SK-N-SH (cell line): Measurements from ENCODE around the gene CNNM1. TPM values are rescaled to one million over a fixed set of nuclear protein-coding genes. Genes with fewer than 3 reads are reported as not detected.

ENCODE experiments used
- CTCF ChIA-PET: fragments of 300-600, 350-600 bp; formaldehyde crosslinking; extraction: SDS; loops from one replicate; lab custom pipeline; 2021; lab: Yijun Ruan, JAX
- POLR2A ChIA-PET: fragments of 350-600 bp; sonication (Branson Sonifier 250); formaldehyde crosslinking; extraction: SDS; loops from one replicate; lab custom pipeline; 2020; ENCODE audit warnings: antibody characterized with exemption, inconsistent platforms; lab: Yijun Ruan, JAX
- DNase-seq: peaks from one replicate; pipeline ENCODE4 v3.0.0; 2012
- H2AFZ ChIP-seq: fragments of 200-600 bp; sonication (generic); 2 replicates; pipeline ENCODE4 v1.8.1; 2016; ENCODE audit warnings: antibody characterized with exemption, mild to moderate bottlenecking, low read depth
- H3F3A ChIP-seq: fragments of 200-600 bp; sonication (generic); replicated peaks from 2 replicates; pipeline ENCODE3; 2016; ENCODE audit warnings: antibody characterized with exemption, mild to moderate bottlenecking; ENCODE audit not compliant: insufficient read depth
- H3K27ac ChIP-seq, 2 experiments: fragments of 200-500 bp in 1 of 2; fragments of 200-600 bp in 1 of 2; sonication (Bioruptor generic) in 1 of 2; sonication (generic), shearing (Covaris generic) in 1 of 2; 2 replicates each; pipeline versions ENCODE4 v1.5.1 to v1.6.1; 2014 to 2016; ENCODE audit warnings: low read depth in 2 of 2, inconsistent platforms in 1 of 2, low read length in 1 of 2, mild to moderate bottlenecking in 1 of 2, mixed read lengths in 1 of 2
- H3K27me3 ChIP-seq: fragments of 200-600 bp; sonication (generic), shearing (Covaris generic); 2 replicates; pipeline ENCODE4 v1.6.1; 2016; ENCODE audit warnings: mixed run types; ENCODE audit not compliant: insufficient read depth
- H3K36me3 ChIP-seq, 2 experiments: fragments of 200-500 bp in 1 of 2; fragments of 200-600 bp in 1 of 2; sonication (Bioruptor generic) in 1 of 2; sonication (generic) in 1 of 2; replicated peaks in 1 of 2; 2 replicates each; pipeline versions ENCODE3 to v1.5.1; 2014 to 2016; ENCODE audit warnings: low read length in 1 of 2, mild to moderate bottlenecking in 1 of 2; ENCODE audit not compliant: insufficient read depth in 2 of 2, control insufficient read depth in 1 of 2
- H3K4me1 ChIP-seq, 2 experiments: fragments of 200-500 bp in 1 of 2; fragments of 200-600 bp in 1 of 2; sonication (Bioruptor generic) in 1 of 2; sonication (generic), shearing (Covaris generic) in 1 of 2; 2 replicates each; pipeline versions ENCODE4 v1.5.1 to v1.6.1; 2014 to 2016; ENCODE audit warnings: low read depth in 1 of 2, low read length in 1 of 2, mixed run types in 1 of 2; ENCODE audit not compliant: insufficient read depth in 2 of 2, control insufficient read depth in 1 of 2
- H3K4me2 ChIP-seq: fragments of 200-600 bp; sonication (generic), shearing (Covaris generic); 2 replicates; pipeline ENCODE4 v1.6.1; 2017; ENCODE audit warnings: mixed run types
- H3K4me3 ChIP-seq, 2 experiments: fragments of 200-500 bp in 1 of 2; fragments of 200-600 bp in 1 of 2; sonication (Bioruptor generic) in 1 of 2; sonication (generic), shearing (Covaris generic) in 1 of 2; 2 replicates each; pipeline versions ENCODE4 v1.5.1 to v1.8.1; 2014 to 2016; ENCODE audit warnings: low read depth in 2 of 2, inconsistent platforms in 1 of 2, low read length in 1 of 2, mild to moderate bottlenecking in 1 of 2, mixed read lengths in 1 of 2, moderate library complexity in 1 of 2
- H3K79me2 ChIP-seq: fragments of 200-600 bp; sonication (generic); 2 replicates; pipeline ENCODE4 v1.8.1; 2017; ENCODE audit warnings: mild to moderate bottlenecking; ENCODE audit not compliant: insufficient read depth
- H3K9ac ChIP-seq: fragments of 200-600 bp; sonication (generic); 2 replicates; pipeline ENCODE4 v1.6.1; 2017; ENCODE audit warnings: mixed run types
- H3K9me2 ChIP-seq: fragments of 200-600 bp; sonication (generic); 2 replicates; pipeline ENCODE4 v1.6.1; 2017; ENCODE audit warnings: mixed run types
- H3K9me3 ChIP-seq: fragments of 200-600 bp; sonication (generic); 2 replicates; pipeline ENCODE4 v1.6.1; 2017; ENCODE audit warnings: mixed run types, mild to moderate bottlenecking, moderate library complexity
- H4K20me1 ChIP-seq: fragments of 200-600 bp; sonication (generic); 2 replicates; pipeline ENCODE4 v1.6.1; 2017; ENCODE audit warnings: mild to moderate bottlenecking, mixed run types; ENCODE audit not compliant: insufficient read depth
- ELF1 ChIP-seq: IDR thresholded peaks from 2 replicates; pipeline ENCODE4 v1.4.0; 2012
- EP300 ChIP-seq, 2 experiments: IDR thresholded peaks; 2 replicates each; pipeline versions ENCODE4 v1.4.0 to v1.6.1; 2012; ENCODE audit warnings: borderline replicate concordance in 1 of 2, low read depth in 1 of 2, low read length in 1 of 2
- FOSL2 ChIP-seq: IDR thresholded peaks from 2 replicates; pipeline ENCODE4 v1.4.0; 2012; ENCODE audit warnings: low read depth, mild to moderate bottlenecking, moderate library complexity, borderline replicate concordance
- FOXJ3 ChIP-seq: sonication (generic); formaldehyde crosslinking; IDR thresholded peaks from 2 replicates; pipeline ENCODE4 v1.5.1; 2020; ENCODE audit warnings: mild to moderate bottlenecking, missing genetic modification reagents
- FOXM1 ChIP-seq: IDR thresholded peaks from 2 replicates; pipeline ENCODE4 v1.4.0; 2012; ENCODE audit warnings: low read depth, mild to moderate bottlenecking
- GABPA ChIP-seq: IDR thresholded peaks from 2 replicates; pipeline ENCODE4 v1.4.0; 2012; ENCODE audit warnings: low read depth, mild to moderate bottlenecking
- GATA2 ChIP-seq: sonication (generic); formaldehyde crosslinking; IDR thresholded peaks from 2 replicates; pipeline ENCODE4 v1.5.0; 2020; ENCODE audit warnings: mild to moderate bottlenecking, missing genetic modification reagents
- MXI1 ChIP-seq: IDR thresholded peaks from 2 replicates; pipeline ENCODE4 v1.6.1; 2012; ENCODE audit warnings: mild to moderate bottlenecking, low read depth, low read length, improper control_type of control experiment
- NRF1 ChIP-seq: IDR thresholded peaks from 2 replicates; pipeline ENCODE4 v1.6.1; 2012; ENCODE audit warnings: low read depth, mild to moderate bottlenecking, low read length
- POLR2AphosphoS5 ChIP-seq: IDR thresholded peaks from 2 replicates; pipeline ENCODE4 v1.6.1; 2012; ENCODE audit warnings: low read depth, low read length
- RAD21 ChIP-seq: IDR thresholded peaks from 2 replicates; pipeline ENCODE4 v1.6.1; 2012; ENCODE audit warnings: mild to moderate bottlenecking, low read length
- RCOR1 ChIP-seq: fragments of 150-350 bp; IDR thresholded peaks from 2 replicates; pipeline ENCODE4 v1.6.1; 2017; ENCODE audit warnings: antibody characterized with exemption, low read length
- RXRA ChIP-seq: IDR thresholded peaks from 2 replicates; pipeline ENCODE4 v1.4.0; 2012; ENCODE audit warnings: low read depth, mild to moderate bottlenecking, borderline replicate concordance
- TAF1 ChIP-seq: IDR thresholded peaks from 2 replicates; pipeline ENCODE4 v1.6.1; 2012; ENCODE audit warnings: low read depth, mild to moderate bottlenecking, low read length, moderate library complexity, borderline replicate concordance
- TCF12 ChIP-seq: IDR thresholded peaks from 2 replicates; pipeline ENCODE4 v1.4.0; 2012
- TEAD4 ChIP-seq: IDR thresholded peaks from 2 replicates; pipeline ENCODE4 v1.4.0; 2012; ENCODE audit warnings: mild to moderate bottlenecking, borderline replicate concordance; ENCODE audit not compliant: insufficient read depth
- WGBS: methylation state at CpG from one replicate; pipeline ENCODE4 v1.1.6; 2017; ENCODE audit warnings: low lambda C conversion rate; 5-methylcytosine and 5-hydroxymethylcytosine counted together
- polyA plus RNA-seq, 3 experiments: library from polyadenylated mRNA; depleted of rRNA; stranded (reverse); fragments of >200 nt; gene quantifications; 2 replicates each; pipeline ENCODE4 v1.2.3, GENCODE V29; 2012
- TF ChIP-seq, protein P1 (sequence below): fragments of 200-600 bp; sonication (generic); IDR thresholded peaks from 2 replicates; pipeline ENCODE4 v1.6.1; 2017; ENCODE audit warnings: antibody characterized with exemption, mild to moderate bottlenecking, moderate library complexity
- TF ChIP-seq, protein P2 (sequence below): IDR thresholded peaks from 2 replicates; pipeline ENCODE4; 2012
- TF ChIP-seq, protein P3 (sequence below): IDR thresholded peaks from 2 replicates; pipeline ENCODE4 v1.4.0; 2012; ENCODE audit warnings: low read depth, borderline replicate concordance

Gene CNNM1
- polyA plus RNA-seq, 1 of the 3 experiments (the other 2 are of a cell fraction) = 0.12 TPM

DNA sequence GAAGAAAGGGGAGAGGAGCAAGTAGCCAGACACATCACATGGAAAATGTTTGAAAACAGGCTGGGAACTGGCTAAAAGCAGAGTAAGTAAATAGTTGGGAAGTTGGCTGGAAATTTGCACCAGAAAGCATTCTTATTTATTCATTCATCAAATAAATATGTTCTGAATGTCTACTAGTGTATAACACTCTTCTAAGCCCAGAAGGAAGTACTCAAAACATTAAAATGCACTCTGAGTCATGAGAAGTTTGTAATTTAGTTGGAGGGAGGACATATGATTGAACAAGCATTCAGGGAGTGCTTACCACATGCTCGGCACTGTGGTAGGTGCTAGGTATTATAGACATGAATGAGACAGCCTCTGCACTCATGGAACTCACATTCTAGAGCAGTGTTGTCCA, 37.0 kb upstream of the CNNM1 start:
- Histone ChIP-seq H3K9me2 (no peaks in the 10 kb centered on the region), H3K9me3 (no peaks in the 10 kb centered on the region), H3K4me1 (peaks cover 0 to 12% of the 10 kb centered on the region in 2 experiments; a peak in 2 of 4 replicates), H3F3A (no peaks in the 10 kb centered on the region), H3K79me2 (no peaks in the 10 kb centered on the region), H4K20me1 (no peaks in the 10 kb centered on the region), H2AFZ (no peak overlapping the region), H3K27ac (no peak overlapping the region), H3K4me3 (no peak overlapping the region), H3K9ac (no peak overlapping the region), H3K4me2 (no peak overlapping the region), H3K36me3 (no peaks in the 10 kb centered on the region), H3K27me3 (no peaks in the 10 kb centered on the region)
- no peak for DNase-seq
- POLR2A ChIA-PET = no interaction called here
- TF ChIP-seq TCF12 (no peak), TAF1 (no peak), EP300 (IDR thresholded peaks at IDR 0.05; ENCODE audit: borderline replicate concordance in 1 of 2, low read depth in 1 of 2, low read length in 1 of 2) (no peak), MXI1 (no peak), POLR2AphosphoS5 (no peak), FOXJ3 (CRISPR knock-in tag) (no peak), NRF1 (no peak), FOSL2 (no peak), GABPA (no peak), TEAD4 (no peak), RXRA (no peak), ELF1 (no peak)
- TF ChIP-seq, protein P1, sequence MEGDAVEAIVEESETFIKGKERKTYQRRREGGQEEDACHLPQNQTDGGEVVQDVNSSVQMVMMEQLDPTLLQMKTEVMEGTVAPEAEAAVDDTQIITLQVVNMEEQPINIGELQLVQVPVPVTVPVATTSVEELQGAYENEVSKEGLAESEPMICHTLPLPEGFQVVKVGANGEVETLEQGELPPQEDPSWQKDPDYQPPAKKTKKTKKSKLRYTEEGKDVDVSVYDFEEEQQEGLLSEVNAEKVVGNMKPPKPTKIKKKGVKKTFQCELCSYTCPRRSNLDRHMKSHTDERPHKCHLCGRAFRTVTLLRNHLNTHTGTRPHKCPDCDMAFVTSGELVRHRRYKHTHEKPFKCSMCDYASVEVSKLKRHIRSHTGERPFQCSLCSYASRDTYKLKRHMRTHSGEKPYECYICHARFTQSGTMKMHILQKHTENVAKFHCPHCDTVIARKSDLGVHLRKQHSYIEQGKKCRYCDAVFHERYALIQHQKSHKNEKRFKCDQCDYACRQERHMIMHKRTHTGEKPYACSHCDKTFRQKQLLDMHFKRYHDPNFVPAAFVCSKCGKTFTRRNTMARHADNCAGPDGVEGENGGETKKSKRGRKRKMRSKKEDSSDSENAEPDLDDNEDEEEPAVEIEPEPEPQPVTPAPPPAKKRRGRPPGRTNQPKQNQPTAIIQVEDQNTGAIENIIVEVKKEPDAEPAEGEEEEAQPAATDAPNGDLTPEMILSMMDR = no peak
- 10% methylated on average over 1 of the region's 1 CpG for WGBS
- CTCF ChIA-PET = interaction anchor here (0.8 kb wide), 1 partner anchor 825 kb away, joined by 3 read pairs; no protein-coding TSS in a partner anchor

- Histone ChIP-seq H3K4me2 (no peak overlapping the region), H3K4me3 (no peak overlapping the region), H3K4me1 (peaks cover 0 to 16% of the 10 kb centered on the region in 2 experiments; a peak in 2 of 4 replicates), H3K27ac (peak overlapping the region in 1 of 2 experiments; percentile 94; a peak in 2 of 4 replicates), H4K20me1 (no peaks in the 10 kb centered on the region), H3F3A (no peaks in the 10 kb centered on the region), H3K79me2 (no peaks in the 10 kb centered on the region), H3K9ac (no peak overlapping the region), H3K27me3 (no peaks in the 10 kb centered on the region), H3K36me3 (no peaks in the 10 kb centered on the region), H2AFZ (no peak overlapping the region), H3K9me2 (no peaks in the 10 kb centered on the region), H3K9me3 (no peaks in the 10 kb centered on the region)
- TF ChIP-seq EP300 (IDR thresholded peaks at IDR 0.05; ENCODE audit: borderline replicate concordance in 1 of 2, low read depth in 1 of 2, low read length in 1 of 2) = peak in 1 of 2 experiments; percentile 46; a peak in 1 of 4 replicates
- TF ChIP-seq FOXM1 = no peak
- TF ChIP-seq GATA2 (CRISPR knock-in tag) = peak; percentile 95
- TF ChIP-seq NRF1 = no peak
- TF ChIP-seq RCOR1 = 0 out of 2 replicates have a peak, but pooled peaks have one; percentile 12
- TF ChIP-seq, protein P2, sequence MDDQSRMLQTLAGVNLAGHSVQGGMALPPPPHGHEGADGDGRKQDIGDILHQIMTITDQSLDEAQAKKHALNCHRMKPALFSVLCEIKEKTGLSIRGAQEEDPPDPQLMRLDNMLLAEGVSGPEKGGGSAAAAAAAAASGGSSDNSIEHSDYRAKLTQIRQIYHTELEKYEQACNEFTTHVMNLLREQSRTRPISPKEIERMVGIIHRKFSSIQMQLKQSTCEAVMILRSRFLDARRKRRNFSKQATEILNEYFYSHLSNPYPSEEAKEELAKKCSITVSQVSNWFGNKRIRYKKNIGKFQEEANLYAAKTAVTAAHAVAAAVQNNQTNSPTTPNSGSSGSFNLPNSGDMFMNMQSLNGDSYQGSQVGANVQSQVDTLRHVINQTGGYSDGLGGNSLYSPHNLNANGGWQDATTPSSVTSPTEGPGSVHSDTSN = no peak
- no peak for TF ChIP-seq GABPA
- TF ChIP-seq, protein P3, sequence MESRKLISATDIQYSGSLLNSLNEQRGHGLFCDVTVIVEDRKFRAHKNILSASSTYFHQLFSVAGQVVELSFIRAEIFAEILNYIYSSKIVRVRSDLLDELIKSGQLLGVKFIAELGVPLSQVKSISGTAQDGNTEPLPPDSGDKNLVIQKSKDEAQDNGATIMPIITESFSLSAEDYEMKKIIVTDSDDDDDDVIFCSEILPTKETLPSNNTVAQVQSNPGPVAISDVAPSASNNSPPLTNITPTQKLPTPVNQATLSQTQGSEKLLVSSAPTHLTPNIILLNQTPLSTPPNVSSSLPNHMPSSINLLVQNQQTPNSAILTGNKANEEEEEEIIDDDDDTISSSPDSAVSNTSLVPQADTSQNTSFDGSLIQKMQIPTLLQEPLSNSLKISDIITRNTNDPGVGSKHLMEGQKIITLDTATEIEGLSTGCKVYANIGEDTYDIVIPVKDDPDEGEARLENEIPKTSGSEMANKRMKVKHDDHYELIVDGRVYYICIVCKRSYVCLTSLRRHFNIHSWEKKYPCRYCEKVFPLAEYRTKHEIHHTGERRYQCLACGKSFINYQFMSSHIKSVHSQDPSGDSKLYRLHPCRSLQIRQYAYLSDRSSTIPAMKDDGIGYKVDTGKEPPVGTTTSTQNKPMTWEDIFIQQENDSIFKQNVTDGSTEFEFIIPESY = no peak
- no peak; the same call in 1 of the 2 replicates for TF ChIP-seq RAD21
- WGBS = 11% methylated on average over 5 of the region's 5 CpGs
- DNase-seq = peak; percentile 74
- CTCF ChIA-PET = interaction anchor here (1.6 kb wide), 1 partner anchor 20 kb away, joined by 7 read pairs; no protein-coding TSS in a partner anchor
- POLR2A ChIA-PET = interaction anchor here (0.6 to 1.7 kb wide), 2 partner anchors 13 to 33 kb away, joined by 4 to 10 read pairs; partner anchors contain the start of gene CNNM1
These were observed 32.6 kb upstream of the CNNM1 start for GRCh38 chr10:99296605-99297004.
